ENCODE data around the gene LMX1A. TPM values are rescaled to one million over a fixed set of nuclear protein-coding genes. Genes with fewer than 3 reads are reported as not detected.

The LMX1A gene
- total and polyA plus RNA-seq, 2 donors (not counting 1 experiment from before 2014, with no cell fraction given): not detected

DNA sequence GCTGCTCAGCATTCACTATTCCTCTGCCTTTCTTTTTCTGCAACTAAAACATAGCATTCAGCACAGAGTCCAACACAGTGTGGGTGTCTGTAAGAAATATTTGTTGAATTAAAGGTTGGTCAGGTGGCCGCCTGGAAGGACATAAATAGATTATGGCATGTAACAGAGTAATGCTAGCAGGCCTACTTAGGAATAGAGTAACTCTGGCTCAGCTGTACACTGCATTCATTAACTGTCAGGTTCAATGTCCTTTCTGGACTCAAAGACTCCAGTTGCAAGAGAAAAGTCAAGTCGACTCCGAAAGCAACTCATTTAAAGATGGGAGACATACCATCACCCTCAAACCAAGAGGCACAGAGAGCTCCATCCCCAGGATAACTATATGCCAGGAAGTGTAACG lies 116.0 kb downstream of the LMX1A start:
- ChIA-PET POLR2A (no interaction called here), CTCF (no interaction called here)
- intact Hi-C loops (cut with micrococcal nuclease): no loop called here

GRCh38 chr1:165239873-165240272 lies 116.6 kb downstream of the LMX1A start:
- no peaks in the 10 kb centered on the region for H3K9me3 ChIP-seq (ENCODE audit: control extremely low read depth in 1 of 3, control insufficient read depth in 2 of 3, insufficient read depth in 1 of 3, low read length in 2 of 3)
- H3K4me3 Mint-ChIP-seq: no peak overlapping the region
- H3K4me3 ChIP-seq (ENCODE audit: control extremely low read depth in 1 of 5, extremely low read depth in 1 of 5, insufficient read depth in 1 of 5, low read depth in 2 of 5, low read length in 4 of 5): no peak overlapping the region
- H2AFZ ChIP-seq (ENCODE audit: insufficient read depth, low read depth, low read length, poor library complexity, severe bottlenecking): no peak overlapping the region
- no peaks in the 10 kb centered on the region for H3K79me2 ChIP-seq (ENCODE audit: control insufficient read depth, insufficient read depth, low read length)
- no peak for ATAC-seq (ENCODE audit: low read depth)
- no peak overlapping the region for H3K9ac ChIP-seq (ENCODE audit: low read length)
- no peaks in the 10 kb centered on the region for H3K36me3 ChIP-seq (replicated peaks in 1 of 2; ENCODE audit: control extremely low read depth in 1 of 2, control insufficient read depth in 1 of 2, extremely low read depth in 1 of 2, insufficient read depth in 2 of 2, low read length in 1 of 2)
- intact Hi-C loops (cut with micrococcal nuclease): no loop called here
- no peak overlapping the region for H3K27ac Mint-ChIP-seq
- H4K20me1 ChIP-seq (ENCODE audit: control insufficient read depth, insufficient read depth, low read length, poor library complexity, severe bottlenecking): no peaks in the 10 kb centered on the region
- no peak for DNase-seq
- 60% methylated on average over 2 of the region's 2 CpGs for WGBS (ENCODE audit: insufficient coverage)
- H3K4me1 Mint-ChIP-seq: no peaks in the 10 kb centered on the region
- no peak overlapping the region for H3K27ac ChIP-seq (ENCODE audit: low read length in 2 of 2)
- no peaks in the 10 kb centered on the region for H3K4me1 ChIP-seq (ENCODE audit: control insufficient read depth in 2 of 2, insufficient read depth in 2 of 2, low read length in 2 of 2)
- H3K27me3 ChIP-seq (replicated peaks in 1 of 4; ENCODE audit: control extremely low read depth in 1 of 4, control insufficient read depth in 3 of 4, insufficient read depth in 4 of 4, low read length in 3 of 4): peaks cover 0 to 26% (median 5%) of the 10 kb centered on the region in 4 experiments
- H3K9me3 Mint-ChIP-seq (ENCODE audit: insufficient read depth): no peaks in the 10 kb centered on the region
- TF ChIP-seq, protein P1, sequence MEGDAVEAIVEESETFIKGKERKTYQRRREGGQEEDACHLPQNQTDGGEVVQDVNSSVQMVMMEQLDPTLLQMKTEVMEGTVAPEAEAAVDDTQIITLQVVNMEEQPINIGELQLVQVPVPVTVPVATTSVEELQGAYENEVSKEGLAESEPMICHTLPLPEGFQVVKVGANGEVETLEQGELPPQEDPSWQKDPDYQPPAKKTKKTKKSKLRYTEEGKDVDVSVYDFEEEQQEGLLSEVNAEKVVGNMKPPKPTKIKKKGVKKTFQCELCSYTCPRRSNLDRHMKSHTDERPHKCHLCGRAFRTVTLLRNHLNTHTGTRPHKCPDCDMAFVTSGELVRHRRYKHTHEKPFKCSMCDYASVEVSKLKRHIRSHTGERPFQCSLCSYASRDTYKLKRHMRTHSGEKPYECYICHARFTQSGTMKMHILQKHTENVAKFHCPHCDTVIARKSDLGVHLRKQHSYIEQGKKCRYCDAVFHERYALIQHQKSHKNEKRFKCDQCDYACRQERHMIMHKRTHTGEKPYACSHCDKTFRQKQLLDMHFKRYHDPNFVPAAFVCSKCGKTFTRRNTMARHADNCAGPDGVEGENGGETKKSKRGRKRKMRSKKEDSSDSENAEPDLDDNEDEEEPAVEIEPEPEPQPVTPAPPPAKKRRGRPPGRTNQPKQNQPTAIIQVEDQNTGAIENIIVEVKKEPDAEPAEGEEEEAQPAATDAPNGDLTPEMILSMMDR (IDR thresholded peaks at IDR 0.05): no peak
- no peak for TF ChIP-seq EZH2 (IDR thresholded peaks at IDR 0.05; ENCODE audit: borderline replicate concordance, insufficient read depth, low read depth, low read length, poor library complexity, severe bottlenecking)
- peaks cover 46% of the 10 kb centered on the region for H3K27me3 Mint-ChIP-seq
- ChIA-PET POLR2A (no interaction called here), CTCF (no interaction called here)
- no peak overlapping the region for H3K4me2 ChIP-seq (replicated peaks; ENCODE audit: low read depth, low read length, poor library complexity, severe bottlenecking)

More for the DNA sequence above, 116.0 kb downstream of the LMX1A start:
- no peaks in the 10 kb centered on the region for H3K4me1 Mint-ChIP-seq
- Histone ChIP-seq H3K4me2 (replicated peaks; ENCODE audit: low read depth, low read length, poor library complexity, severe bottlenecking) (no peak overlapping the region), H3K27ac (ENCODE audit: low read length in 2 of 2) (no peak overlapping the region), H4K20me1 (ENCODE audit: control insufficient read depth, insufficient read depth, low read length, poor library complexity, severe bottlenecking) (no peaks in the 10 kb centered on the region), H2AFZ (ENCODE audit: insufficient read depth, low read depth, low read length, poor library complexity, severe bottlenecking) (no peak overlapping the region), H3K9ac (ENCODE audit: low read length) (no peak overlapping the region), H3K79me2 (ENCODE audit: control insufficient read depth, insufficient read depth, low read length) (no peaks in the 10 kb centered on the region), H3K4me3 (ENCODE audit: control extremely low read depth in 1 of 5, extremely low read depth in 1 of 5, insufficient read depth in 1 of 5, low read depth in 2 of 5, low read length in 4 of 5) (no peak overlapping the region), H3K27me3 (replicated peaks in 1 of 4; ENCODE audit: control extremely low read depth in 1 of 4, control insufficient read depth in 3 of 4, insufficient read depth in 4 of 4, low read length in 3 of 4) (peaks cover 0 to 24% (median 5%) of the 10 kb centered on the region in 4 experiments), H3K9me3 (ENCODE audit: control extremely low read depth in 1 of 3, control insufficient read depth in 2 of 3, insufficient read depth in 1 of 3, low read length in 2 of 3) (no peaks in the 10 kb centered on the region), H3K36me3 (replicated peaks in 1 of 2; ENCODE audit: control extremely low read depth in 1 of 2, control insufficient read depth in 1 of 2, extremely low read depth in 1 of 2, insufficient read depth in 2 of 2, low read length in 1 of 2) (no peaks in the 10 kb centered on the region), H3K4me1 (ENCODE audit: control insufficient read depth in 2 of 2, insufficient read depth in 2 of 2, low read length in 2 of 2) (no peaks in the 10 kb centered on the region)
- H3K9me3 Mint-ChIP-seq (ENCODE audit: insufficient read depth): no peaks in the 10 kb centered on the region
- no peak overlapping the region for H3K4me3 Mint-ChIP-seq
- ATAC-seq (ENCODE audit: low read depth): no peak
- WGBS (ENCODE audit: insufficient coverage): no CpG with 5 or more reads among the region's 4 CpGs
- TF ChIP-seq EZH2 (IDR thresholded peaks at IDR 0.05; ENCODE audit: borderline replicate concordance, insufficient read depth, low read depth, low read length, poor library complexity, severe bottlenecking): no peak
- TF ChIP-seq, protein P1 (IDR thresholded peaks at IDR 0.05): no peak
- no peak for DNase-seq
- H3K27ac Mint-ChIP-seq: no peak overlapping the region
- peaks cover 42% of the 10 kb centered on the region for H3K27me3 Mint-ChIP-seq

Data from B cell (primary cell).